ENCODE measurements around the gene TIGD2.

Gene TIGD2

GRCh38 chr4:89119166-89119565 lies 7.8 kb downstream of the TIGD2 start:
- TF ChIP-seq CTCF (IDR thresholded peaks at IDR 0.05; ENCODE audit: low read depth, low read length) (no peak), MYC (IDR thresholded peaks at IDR 0.05; ENCODE audit: low read depth, low read length) (no peak), POLR2A (IDR thresholded peaks at IDR 0.05; ENCODE audit: extremely low read depth, insufficient read length) (no peak)
- TF ChIP-seq, protein P1, sequence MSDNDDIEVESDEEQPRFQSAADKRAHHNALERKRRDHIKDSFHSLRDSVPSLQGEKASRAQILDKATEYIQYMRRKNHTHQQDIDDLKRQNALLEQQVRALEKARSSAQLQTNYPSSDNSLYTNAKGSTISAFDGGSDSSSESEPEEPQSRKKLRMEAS (IDR thresholded peaks at IDR 0.05; ENCODE audit: low read depth, low read length) = no peak
- DNase-seq (ENCODE audit: low read depth) = no peak
- H3K4me3 ChIP-seq (ENCODE audit: low read depth, low read length) = no peak overlapping the region

- DNase-seq (ENCODE audit: low read depth) = no peak
- TF ChIP-seq CTCF (IDR thresholded peaks at IDR 0.05; ENCODE audit: low read depth, low read length) (no peak), POLR2A (IDR thresholded peaks at IDR 0.05; ENCODE audit: extremely low read depth, insufficient read length) (no peak), MYC (IDR thresholded peaks at IDR 0.05; ENCODE audit: low read depth, low read length) (no peak)
- TF ChIP-seq, protein P1 (IDR thresholded peaks at IDR 0.05; ENCODE audit: low read depth, low read length) = no peak
- no peak overlapping the region for H3K4me3 ChIP-seq (ENCODE audit: low read depth, low read length)
Observed at GRCh38 chr4:89119836-89120235, 8.5 kb downstream of the TIGD2 start.

DNA sequence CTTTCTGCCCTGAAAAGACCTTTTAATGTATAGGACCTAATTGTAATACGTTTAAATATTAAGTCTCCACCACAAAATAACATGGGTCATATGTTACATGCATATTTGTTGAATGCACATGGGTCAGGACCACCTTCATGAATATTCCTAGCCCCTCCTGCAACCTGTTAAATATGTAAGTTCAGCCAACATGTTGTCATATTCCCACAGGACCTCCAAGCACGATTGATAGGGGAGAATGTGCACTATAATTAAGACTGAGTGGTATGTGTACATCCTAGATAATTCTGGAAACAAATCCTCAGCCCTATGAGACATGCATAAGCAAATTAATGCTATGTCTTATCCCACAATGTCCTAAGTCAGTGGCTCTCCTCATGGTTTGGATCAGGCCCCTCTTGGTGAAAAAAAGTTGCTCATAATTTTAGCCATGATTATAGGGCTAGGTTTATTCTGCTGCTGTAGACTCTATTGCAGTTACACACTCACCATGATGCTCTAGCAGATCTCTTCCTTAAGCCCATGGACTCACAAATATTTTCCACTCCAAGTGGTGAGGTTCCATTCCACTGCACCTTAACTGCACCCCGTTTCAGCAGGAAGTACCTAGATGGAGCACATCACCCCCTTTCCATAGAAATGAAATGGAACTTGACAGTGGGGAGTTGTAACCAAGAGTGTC lies 10.2 kb downstream of the TIGD2 start:
- DNase-seq (ENCODE audit: low read depth) = no peak
- H3K4me3 ChIP-seq (ENCODE audit: low read depth, low read length) = no peak overlapping the region

DNA sequence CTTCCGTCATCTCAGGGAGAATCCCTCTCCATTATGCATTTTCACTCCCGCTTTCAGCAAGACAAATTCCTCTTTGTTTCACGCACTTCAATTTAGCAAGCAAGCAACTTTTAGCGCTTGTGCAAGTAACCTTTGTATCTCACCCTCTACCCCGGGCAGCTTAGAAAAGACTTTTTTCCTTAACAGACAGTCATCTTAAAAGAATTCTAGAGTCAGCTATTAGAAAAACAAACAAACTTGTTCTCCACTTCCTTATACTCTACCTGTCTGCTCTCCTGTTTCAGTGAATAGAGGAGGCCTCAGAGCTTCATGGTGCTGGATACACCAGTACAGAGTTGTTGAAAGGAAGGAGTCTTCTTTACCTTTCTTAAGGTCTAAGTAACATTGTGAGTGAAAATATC lies 12.1 kb downstream of the TIGD2 start:
- TF ChIP-seq, protein P1 (IDR thresholded peaks at IDR 0.05; ENCODE audit: low read depth, low read length) = no peak
- TF ChIP-seq CTCF (IDR thresholded peaks at IDR 0.05; ENCODE audit: low read depth, low read length) = no peak
- H3K4me3 ChIP-seq (ENCODE audit: low read depth, low read length) = no peak overlapping the region
- no peak for DNase-seq (ENCODE audit: low read depth)

More for the DNA sequence above, 10.2 kb downstream of the TIGD2 start:
- TF ChIP-seq POLR2A (IDR thresholded peaks at IDR 0.05; ENCODE audit: extremely low read depth, insufficient read length) (no peak), MYC (IDR thresholded peaks at IDR 0.05; ENCODE audit: low read depth, low read length) (no peak), CTCF (IDR thresholded peaks at IDR 0.05; ENCODE audit: low read depth, low read length) (no peak)
- TF ChIP-seq, protein P1 (IDR thresholded peaks at IDR 0.05; ENCODE audit: low read depth, low read length) = no peak

- TF ChIP-seq MYC (IDR thresholded peaks at IDR 0.05; ENCODE audit: low read depth, low read length) = no peak
- no peak for TF ChIP-seq POLR2A (IDR thresholded peaks at IDR 0.05; ENCODE audit: extremely low read depth, insufficient read length)
- no peak for TF ChIP-seq CTCF (IDR thresholded peaks at IDR 0.05; ENCODE audit: low read depth, low read length)
- TF ChIP-seq, protein P1 (IDR thresholded peaks at IDR 0.05; ENCODE audit: low read depth, low read length) = no peak
- no peak overlapping the region for H3K4me3 ChIP-seq (ENCODE audit: low read depth, low read length)
- no peak for DNase-seq (ENCODE audit: low read depth)
Observed at GRCh38 chr4:89125901-89126782, 14.8 kb downstream of the TIGD2 start.
